HG03442 (cell line): ENCODE results near the gene CMTM5.
A peak's percentile ranks its signal among the peaks of the same experiment; 100 is the strongest.
"Not testable (repeated sequence)": the region's sequence is repeated elsewhere in the genome, so short reads cannot be mapped to it uniquely, and the experiment has no call there.

ENCODE experiments used
- ATAC-seq: cut with Tn5 transposase; IDR thresholded peaks from one replicate; pipeline ENCODE4 v1.9.1; 2021; ENCODE audit warnings: mild to moderate bottlenecking, moderate library complexity; ENCODE audit not compliant: unreplicated experiment

Gene CMTM5

DNA sequence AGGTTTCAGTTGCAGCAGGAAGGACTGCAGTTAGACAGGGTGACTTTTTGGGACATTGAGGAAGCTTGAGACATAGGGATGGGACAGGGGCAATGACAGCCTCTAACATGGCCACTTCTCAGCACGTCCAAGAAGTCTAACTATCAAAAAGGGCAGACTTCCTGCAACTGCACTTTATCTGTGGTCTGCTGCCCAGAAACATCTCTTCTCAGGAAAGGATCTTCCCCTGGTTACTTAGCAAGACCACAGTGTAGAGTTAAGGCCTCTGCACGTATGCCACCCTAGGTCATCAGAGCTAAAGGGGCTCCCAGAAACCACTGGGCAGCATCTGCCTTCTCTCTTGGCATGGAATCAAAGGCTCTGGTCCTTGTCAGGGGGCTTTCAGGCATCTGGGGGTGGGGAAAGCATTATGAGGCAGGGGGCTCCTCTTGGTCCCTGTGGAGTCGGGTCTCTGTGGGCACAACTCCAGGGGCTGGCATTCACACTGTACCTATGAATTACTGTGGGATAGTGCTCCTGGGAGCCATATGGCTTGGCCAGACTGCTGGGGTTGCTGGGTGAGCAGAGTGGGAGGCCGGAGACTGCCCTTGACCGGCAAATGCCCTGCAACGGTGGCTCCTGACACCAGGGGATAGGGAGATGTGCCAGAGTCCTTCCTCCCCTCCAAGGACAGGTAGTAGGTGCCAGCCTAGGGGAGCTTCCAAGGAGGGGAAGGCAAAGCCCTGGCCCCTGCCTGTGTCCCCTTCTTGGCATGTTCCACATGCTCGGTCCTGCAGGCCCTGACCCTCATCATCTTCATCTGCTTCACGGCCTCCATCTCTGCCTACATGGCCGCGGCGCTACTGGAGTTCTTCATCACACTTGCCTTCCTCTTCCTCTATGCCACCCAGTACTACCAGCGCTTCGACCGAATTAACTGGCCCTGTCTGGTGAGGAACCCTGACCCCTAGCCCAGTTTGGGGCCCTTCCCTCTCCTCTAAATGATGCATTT, 1.0 kb downstream of the CMTM5 start:
- no peak for ATAC-seq

DNA sequence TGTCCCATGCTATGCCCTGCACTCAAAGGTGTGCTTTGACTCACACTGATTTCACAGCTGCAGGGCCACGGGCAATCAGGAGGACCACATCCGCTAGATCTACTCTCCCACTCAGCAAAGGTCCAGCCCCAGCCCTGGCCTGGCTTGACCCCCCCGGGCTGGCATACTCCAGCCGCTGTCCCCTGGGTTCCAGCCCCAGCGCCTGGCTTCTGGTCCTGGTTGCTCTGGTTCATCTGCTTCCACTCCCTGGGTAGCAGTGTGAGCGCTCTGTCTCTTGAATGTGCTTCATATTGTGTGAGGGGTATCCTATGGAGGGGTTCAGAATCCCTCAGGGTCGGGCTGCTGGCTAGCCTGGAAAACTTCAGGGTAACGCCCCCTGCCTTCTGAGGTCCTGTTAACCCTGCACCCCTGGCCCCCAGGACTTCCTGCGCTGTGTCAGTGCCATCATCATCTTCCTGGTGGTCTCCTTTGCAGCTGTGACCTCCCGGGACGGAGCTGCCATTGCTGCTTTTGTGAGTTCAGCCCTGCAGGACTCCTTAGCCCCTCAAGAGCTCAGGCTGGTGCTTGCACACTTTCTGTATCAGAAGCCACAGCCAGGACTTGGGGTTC, 1.9 kb downstream of the CMTM5 start:
- no peak for ATAC-seq

GRCh38 chr14:23379366-23380196, 2.7 kb downstream of the CMTM5 start:
- peak; percentile 46 for ATAC-seq

DNA sequence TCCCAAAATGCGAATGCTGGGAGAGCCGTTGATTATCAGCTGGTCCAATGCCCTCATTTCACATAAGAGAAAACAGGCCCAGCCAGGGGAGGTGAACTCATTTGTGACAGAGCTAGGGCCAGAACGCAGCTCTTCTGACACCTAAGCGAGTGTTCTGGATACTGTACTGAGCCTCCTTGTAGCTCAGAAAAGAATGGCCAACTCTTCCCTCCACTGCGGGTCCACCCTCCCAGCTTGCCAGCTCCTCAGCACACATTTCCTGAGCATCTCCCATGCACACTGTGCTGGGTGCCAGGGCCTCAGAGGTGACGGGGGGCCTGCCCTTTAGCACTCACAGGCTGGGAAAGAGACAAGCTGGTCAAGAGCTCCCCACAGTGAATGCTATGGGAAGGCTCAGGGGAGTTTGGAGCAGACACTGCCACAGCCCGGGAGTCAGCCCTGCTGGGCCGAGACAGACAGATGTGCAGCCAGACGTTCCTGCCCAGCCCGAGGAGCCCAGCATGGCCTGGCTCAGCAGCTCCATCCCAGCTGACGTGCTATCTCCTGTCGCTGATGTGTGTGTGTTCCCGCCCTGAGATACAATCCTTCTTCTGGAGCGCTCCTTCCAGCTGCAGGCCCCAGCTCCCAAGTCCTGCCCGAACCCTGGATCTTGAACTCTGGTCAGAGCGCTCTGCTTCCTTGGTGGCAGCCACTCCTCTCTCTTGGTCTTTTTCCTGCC, 3.5 kb downstream of the CMTM5 start:
- ATAC-seq, result no peak

- no peak for ATAC-seq
These were observed 4.1 kb downstream of the CMTM5 start for GRCh38 chr14:23380976-23381375.

GRCh38 chr14:23381871-23382270, 5.0 kb downstream of the CMTM5 start:
- no peak for ATAC-seq

DNA sequence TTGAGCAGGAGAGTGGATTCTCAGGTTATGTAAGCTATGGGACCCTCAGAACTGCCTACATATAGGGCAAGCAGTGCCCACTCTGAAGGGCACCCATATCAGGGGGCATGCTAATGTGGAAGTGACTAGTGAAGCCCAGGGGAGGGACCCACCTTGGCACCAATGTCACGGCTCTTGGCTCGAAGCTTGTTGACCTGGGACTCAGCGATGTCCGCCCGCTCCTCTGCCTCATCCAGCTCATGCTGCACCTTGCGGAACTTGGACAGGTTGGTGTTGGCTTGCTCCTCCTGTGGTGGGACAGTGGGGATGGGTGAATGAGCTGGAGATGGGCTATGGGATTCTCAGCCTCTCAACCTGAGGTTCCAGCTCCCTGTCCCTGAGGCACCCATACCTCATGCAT, 5.4 kb downstream of the CMTM5 start:
- no peak for ATAC-seq

DNA sequence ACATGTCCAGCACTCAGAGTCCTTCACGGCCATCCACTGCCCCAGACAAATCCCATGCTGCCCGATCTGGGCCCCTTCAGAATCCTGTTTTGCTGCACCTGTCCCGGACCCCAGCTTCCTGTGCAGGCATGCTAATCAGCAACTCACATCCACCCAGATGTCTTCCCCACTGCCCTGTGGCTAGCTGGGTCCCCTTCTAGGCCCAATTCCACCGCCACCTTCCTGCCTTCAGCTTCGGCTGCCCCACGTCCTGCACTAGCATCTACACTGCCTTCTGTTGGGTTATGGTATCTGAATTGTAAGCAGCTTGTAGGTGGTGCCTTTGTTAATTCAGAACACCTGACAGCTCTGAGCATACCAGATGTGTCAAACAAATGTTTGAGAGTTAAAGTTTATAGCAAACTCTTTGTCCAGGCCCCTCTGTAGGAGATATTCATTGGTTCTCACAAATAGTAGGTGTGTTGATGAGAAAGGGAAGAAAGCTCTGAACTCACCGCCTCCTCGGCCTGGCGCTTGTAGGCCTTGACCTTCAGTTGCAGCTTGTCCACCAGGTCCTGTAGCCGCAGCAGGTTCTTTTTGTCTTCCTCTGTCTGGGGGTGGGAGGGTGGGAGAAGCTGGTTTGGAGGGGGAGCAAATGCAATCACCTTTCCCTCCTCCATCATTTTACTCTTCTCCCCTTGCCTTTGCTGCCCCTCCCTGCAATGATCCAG, 6.0 kb downstream of the CMTM5 start:
- ATAC-seq, result no peak

- ATAC-seq, result no peak
These were observed 7.7 kb downstream of the CMTM5 start for GRCh38 chr14:23384364-23385080.

GRCh38 chr14:23385244-23385641, 8.4 kb downstream of the CMTM5 start:
- ATAC-seq, result no peak

DNA sequence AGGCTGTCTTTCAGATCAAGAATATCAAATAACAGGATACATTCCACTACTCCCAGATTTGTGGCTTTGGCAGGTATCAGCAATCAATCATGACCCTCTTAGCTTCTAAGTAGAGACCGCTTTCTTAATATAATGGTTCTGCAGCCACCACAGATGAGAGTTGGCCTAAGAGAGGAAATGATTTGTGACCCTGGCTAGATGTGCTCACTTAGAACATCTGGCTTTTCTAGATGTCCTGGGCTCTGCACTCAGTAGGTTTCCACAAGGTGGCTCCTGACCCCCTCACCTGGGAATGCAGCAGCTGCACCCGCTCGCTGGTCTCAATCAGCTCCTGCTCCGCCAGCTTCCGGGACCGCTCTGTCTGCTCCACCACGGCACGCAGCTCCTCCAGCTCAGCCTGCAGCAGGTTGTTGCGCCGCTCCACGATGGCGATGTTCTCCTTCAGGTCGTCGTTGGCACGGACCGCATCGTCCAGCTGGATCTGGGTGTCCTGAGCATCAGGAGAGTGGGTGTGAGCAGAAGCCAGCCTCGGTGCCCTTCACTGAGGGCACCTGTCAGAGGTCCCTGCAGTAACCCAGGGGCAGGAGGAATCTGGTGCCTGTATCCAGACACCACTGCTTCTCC, 8.9 kb downstream of the CMTM5 start:
- ATAC-seq, result no peak

DNA sequence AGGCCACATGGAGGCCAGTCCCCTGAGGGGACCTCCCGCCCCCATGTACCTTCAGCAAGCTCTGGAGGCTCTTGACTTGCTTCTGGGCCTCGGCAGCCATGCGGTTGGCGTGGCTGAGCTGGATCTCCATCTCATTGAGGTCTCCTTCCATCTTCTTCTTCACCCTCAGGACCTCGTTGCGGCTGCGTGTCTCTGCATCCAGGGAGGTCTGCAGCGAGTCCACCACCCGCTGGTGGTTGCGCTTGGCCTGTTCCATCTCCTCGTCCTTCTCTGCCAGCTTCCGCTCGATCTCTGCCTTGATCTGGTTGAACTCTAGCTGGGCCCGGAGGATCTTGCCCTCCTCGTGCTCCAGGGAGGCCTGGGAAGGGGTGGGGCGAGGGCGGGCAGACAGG, 9.4 kb downstream of the CMTM5 start:
- ATAC-seq, result not testable (repeated sequence)

DNA sequence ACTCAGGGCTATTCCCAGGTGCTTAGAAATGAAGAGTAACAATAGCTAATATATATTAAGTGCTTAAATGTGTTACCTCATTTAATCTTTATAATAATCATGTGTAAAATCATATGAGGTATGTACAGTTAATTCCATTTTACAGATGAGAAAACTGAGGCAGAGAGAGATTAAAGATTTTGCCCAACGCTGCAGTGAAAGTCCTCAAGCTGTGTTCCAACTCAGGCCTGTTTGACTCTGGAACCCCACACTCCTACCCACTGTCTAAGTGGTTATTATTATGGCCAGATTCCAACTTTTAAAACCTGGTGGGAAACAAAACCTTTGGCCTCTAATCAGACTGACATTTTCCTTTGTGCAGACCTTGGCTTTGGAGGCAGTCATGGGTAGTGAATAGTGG, 10.2 kb downstream of the CMTM5 start:
- ATAC-seq, result no peak

GRCh38 chr14:23387916-23388882, 11.4 kb downstream of the CMTM5 start:
- no peak for ATAC-seq

DNA sequence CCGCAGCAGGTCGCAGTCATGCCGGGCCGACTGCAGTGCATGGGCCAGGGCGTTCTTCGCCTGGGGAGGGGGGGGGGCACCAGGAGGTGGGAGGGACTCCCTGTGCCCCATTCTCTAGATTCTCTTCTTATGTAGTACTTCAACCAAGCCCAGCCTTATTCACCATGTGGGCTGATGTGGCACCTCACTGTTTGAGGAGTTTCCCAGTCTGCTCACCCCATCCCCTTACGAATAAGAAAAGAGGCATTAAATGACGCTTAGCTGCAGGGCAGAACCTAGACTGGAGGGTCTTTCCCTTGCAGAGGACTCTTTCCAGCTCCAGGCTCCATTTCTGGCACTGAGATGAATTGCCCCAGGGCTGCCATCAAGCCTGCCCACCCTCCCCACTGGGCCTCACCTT, 12.2 kb downstream of the CMTM5 start:
- no peak for ATAC-seq

GRCh38 chr14:23389396-23389795, 12.6 kb downstream of the CMTM5 start:
- no peak for ATAC-seq

DNA sequence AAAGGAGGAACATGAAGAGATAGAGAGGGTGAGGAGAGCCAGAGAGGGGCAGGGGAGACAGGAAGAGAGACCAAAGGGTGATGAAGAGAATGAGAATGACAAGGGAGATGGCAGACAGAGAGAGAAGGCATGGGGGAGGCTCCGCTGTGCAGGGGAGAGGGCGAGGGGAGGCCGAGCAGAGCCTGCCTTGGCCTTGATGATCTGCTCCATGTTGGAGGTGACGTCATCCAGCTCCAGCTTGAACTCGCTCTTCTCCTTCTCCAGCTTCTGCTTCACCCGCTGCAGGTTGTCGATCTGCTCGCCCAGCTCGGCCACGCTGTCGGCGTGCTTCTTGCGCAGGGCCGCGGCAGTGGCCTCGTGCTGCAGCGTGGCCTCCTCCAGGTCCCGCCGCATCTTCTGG, 13.0 kb downstream of the CMTM5 start:
- ATAC-seq, result not testable (repeated sequence)

DNA sequence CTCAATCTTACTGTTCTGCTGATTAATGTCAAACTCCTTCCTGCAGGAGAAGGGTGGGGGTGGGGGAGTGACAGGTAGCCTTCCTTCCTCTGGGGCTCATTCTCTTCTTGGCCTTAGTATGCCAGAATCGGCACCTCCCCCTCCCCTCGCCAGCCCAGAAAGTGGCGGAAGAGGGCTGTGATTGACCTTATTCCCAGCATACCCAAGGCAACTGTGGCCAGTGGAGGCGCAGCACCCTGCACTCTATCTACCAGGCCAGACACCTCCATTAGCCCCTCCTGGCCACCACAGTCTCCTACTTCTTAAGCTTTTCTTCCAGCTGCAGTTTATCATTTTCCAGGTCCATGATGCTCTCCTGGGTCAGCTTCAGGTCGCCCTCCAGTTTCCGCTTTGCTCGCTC, 15.8 kb downstream of the CMTM5 start:
- no peak for ATAC-seq
